Lung (tissue), 12 donors: ENCODE data around the gene AGPS. TPM values are rescaled to one million over a fixed set of nuclear protein-coding genes. Genes with fewer than 3 reads are reported as not detected.
A peak's percentile ranks its signal among the peaks of the same experiment; 100 is the strongest.

Source experiments
- ATAC-seq: fragments of 200-7000 bp; cut with Tn5 transposase; one replicate; pipeline ENCODE4 v1.9.1; 2020; ENCODE audit warnings: moderate number of reproducible peaks; ENCODE audit not compliant: insufficient read depth, low FRiP score
- DNase-seq, 3 donors: peaks; one replicate each; pipeline ENCODE4 v3.0.0-alpha.2; 2013 to 2017
- H3K27ac ChIP-seq, 2 donors: one replicate each; pipeline ENCODE4 v1.5.1; 2013; ENCODE audit warnings: mild to moderate bottlenecking in 2 of 2, moderate library complexity in 2 of 2, control low read depth in 1 of 2, inconsistent platforms in 1 of 2, low read depth in 1 of 2, low read length in 1 of 2
- H3K27me3 ChIP-seq, 3 donors: one replicate each; pipeline ENCODE4 v1.5.1; 2013; ENCODE audit warnings: low read length in 2 of 3; ENCODE audit not compliant: control insufficient read depth in 3 of 3, insufficient read depth in 3 of 3
- H3K36me3 ChIP-seq, 4 donors: one replicate each; pipeline ENCODE4 v1.5.1; 2013; ENCODE audit warnings: low read length in 4 of 4, mild to moderate bottlenecking in 1 of 4, moderate library complexity in 1 of 4; ENCODE audit not compliant: control insufficient read depth in 4 of 4, insufficient read depth in 4 of 4
- H3K4me1 ChIP-seq, 5 donors: one replicate each; pipeline ENCODE4 v1.5.1; 2013; ENCODE audit warnings: low read length in 5 of 5, mild to moderate bottlenecking in 2 of 5, moderate library complexity in 1 of 5; ENCODE audit not compliant: control insufficient read depth in 5 of 5, insufficient read depth in 5 of 5
- H3K4me3 ChIP-seq: one replicate; pipeline ENCODE4 v1.5.1; 2013; ENCODE audit warnings: mild to moderate bottlenecking, control low read depth, moderate library complexity
- H3K9ac ChIP-seq, 2 donors: one replicate each; pipeline ENCODE4 v1.5.1; 2013; ENCODE audit warnings: low read length in 2 of 2, control low read depth in 1 of 2; ENCODE audit not compliant: insufficient read depth in 1 of 2
- H3K9me3 ChIP-seq, 4 donors: one replicate each; pipeline ENCODE4 v1.5.1; 2013; ENCODE audit warnings: low read length in 3 of 4, mild to moderate bottlenecking in 1 of 4, moderate library complexity in 1 of 4; ENCODE audit not compliant: control insufficient read depth in 4 of 4, insufficient read depth in 3 of 4
- WGBS, 2 donors: extraction: QIAGEN DNeasy Blood & Tissue Kit; methylation state at CpG; one replicate each; pipeline ENCODE4 v1.1.7; 2013; 5-methylcytosine and 5-hydroxymethylcytosine counted together
- polyA plus RNA-seq, 2 donors: library from polyadenylated mRNA; stranded (reverse); fragments of 200-250 nt; gene quantifications; one replicate each; pipeline ENCODE4 v1.2.1, GENCODE V29; 2013
- total RNA-seq, 2 donors: library from RNA; depleted of rRNA in 1 of 2; stranded (reverse); fragments of >200 nt in 1 of 2; gene quantifications; one replicate each; pipeline ENCODE4 v1.2.1, GENCODE V29; 2014 to 2021
- TF ChIP-seq, protein P1 (sequence below): IDR thresholded peaks from 2 replicates; pipeline ENCODE4 v1.5.1; 2012; ENCODE audit warnings: mild to moderate bottlenecking; ENCODE audit errors: control extremely low read depth, extremely low read depth
- donor health status: control.
- donor health status: control.
- donor health status: Bipolar disorder and iron deficiency.
- donor health status: healthy.
- donor health status: DM: yes; HTN: yes; CAD: no.

Gene AGPS
- total and polyA plus RNA-seq, 4 donors, result 5.2 to 43.9 (median 23.8) TPM

DNA sequence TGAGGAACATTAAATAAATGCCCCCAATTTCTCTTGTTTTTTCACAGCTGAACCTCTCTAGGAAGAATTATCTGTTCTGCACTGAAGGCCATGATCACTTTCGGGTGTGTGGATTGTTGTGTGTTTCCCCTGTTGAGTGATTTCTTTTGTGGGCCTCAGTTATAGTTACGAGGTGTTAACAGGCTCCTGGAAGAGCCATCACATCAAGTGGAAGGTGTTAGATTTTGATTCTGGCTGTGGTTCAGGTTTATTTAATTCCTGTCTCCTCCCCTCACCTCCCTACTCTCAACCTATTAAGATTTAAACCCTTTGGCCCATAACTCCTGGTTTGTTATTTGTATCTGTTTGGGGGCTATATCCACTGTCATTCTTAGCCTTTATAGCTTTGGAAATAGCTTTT, 182.8 kb downstream of the AGPS start:
- no peak for ATAC-seq
- no peak for DNase-seq
- WGBS, 2 donors, result 92 to 93% methylated on average over 2 of the region's 2 CpGs
- Histone ChIP-seq H3K4me1 (no peaks in the 10 kb centered on the region), H3K9me3 (no peaks in the 10 kb centered on the region), H3K9ac (no peak overlapping the region), H3K27ac (no peak overlapping the region), H3K4me3 (no peak overlapping the region), H3K27me3 (no peaks in the 10 kb centered on the region), H3K36me3 (no peaks in the 10 kb centered on the region)
- TF ChIP-seq, protein P1, sequence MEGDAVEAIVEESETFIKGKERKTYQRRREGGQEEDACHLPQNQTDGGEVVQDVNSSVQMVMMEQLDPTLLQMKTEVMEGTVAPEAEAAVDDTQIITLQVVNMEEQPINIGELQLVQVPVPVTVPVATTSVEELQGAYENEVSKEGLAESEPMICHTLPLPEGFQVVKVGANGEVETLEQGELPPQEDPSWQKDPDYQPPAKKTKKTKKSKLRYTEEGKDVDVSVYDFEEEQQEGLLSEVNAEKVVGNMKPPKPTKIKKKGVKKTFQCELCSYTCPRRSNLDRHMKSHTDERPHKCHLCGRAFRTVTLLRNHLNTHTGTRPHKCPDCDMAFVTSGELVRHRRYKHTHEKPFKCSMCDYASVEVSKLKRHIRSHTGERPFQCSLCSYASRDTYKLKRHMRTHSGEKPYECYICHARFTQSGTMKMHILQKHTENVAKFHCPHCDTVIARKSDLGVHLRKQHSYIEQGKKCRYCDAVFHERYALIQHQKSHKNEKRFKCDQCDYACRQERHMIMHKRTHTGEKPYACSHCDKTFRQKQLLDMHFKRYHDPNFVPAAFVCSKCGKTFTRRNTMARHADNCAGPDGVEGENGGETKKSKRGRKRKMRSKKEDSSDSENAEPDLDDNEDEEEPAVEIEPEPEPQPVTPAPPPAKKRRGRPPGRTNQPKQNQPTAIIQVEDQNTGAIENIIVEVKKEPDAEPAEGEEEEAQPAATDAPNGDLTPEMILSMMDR, result no peak

DNA sequence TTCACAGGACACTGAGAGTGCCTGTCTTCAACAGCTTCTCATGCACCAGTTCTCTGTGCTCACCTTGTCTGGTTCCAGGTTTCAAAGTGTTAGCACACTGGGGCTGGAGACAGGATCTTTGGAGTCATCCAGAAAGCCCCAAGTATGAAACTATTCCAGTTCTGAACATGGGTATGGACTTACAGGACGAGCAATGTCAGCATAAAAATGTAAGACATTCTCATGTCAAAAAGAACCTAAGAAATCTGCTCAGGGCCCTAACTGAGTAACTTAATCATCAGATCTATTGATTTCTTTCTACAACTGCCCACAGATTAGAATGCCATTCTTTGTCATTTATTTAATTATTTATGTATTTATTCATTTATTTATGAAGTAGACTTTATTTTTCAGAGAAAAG, 184.5 kb downstream of the AGPS start:
- ATAC-seq (no peak), DNase-seq (no peak)
- Histone ChIP-seq H3K9ac (no peak overlapping the region), H3K4me1 (no peaks in the 10 kb centered on the region), H3K4me3 (no peak overlapping the region), H3K36me3 (no peaks in the 10 kb centered on the region), H3K27me3 (no peaks in the 10 kb centered on the region), H3K9me3 (no peaks in the 10 kb centered on the region), H3K27ac (no peak overlapping the region)
- TF ChIP-seq, protein P1, result no peak
- 78 to 88% methylated on average over 1 of the region's 1 CpG for WGBS, 2 donors

DNA sequence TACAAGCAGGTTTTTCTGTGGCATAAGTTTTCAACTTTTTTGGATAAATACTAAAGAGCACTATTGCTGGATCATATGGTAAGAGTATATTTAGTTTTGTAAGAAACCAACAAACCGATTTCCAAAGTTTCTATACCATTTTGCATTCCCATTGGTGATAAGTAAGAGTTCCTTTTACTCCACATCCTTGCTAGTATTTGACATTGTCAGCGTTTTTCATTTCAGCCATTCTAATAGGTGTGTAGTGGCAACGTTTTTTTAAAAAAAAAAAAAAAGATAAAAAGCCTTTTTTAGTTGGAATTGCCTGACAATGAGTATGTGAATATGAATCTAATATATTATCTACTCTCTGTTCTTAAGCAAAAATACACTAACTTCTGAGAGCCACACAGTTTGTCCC, 185.9 kb downstream of the AGPS start:
- no peaks in the 10 kb centered on the region for H3K36me3 ChIP-seq
- H3K4me1 ChIP-seq, result no peaks in the 10 kb centered on the region
- no peak overlapping the region for H3K9ac ChIP-seq
- no peak overlapping the region for H3K27ac ChIP-seq
- H3K4me3 ChIP-seq, result no peak overlapping the region
- TF ChIP-seq, protein P1, result no peak
- 85 to 92% methylated on average over 3 of the region's 3 CpGs for WGBS, 2 donors
- no peaks in the 10 kb centered on the region for H3K27me3 ChIP-seq
- ATAC-seq (no peak), DNase-seq (no peak)
- no peaks in the 10 kb centered on the region for H3K9me3 ChIP-seq

DNA sequence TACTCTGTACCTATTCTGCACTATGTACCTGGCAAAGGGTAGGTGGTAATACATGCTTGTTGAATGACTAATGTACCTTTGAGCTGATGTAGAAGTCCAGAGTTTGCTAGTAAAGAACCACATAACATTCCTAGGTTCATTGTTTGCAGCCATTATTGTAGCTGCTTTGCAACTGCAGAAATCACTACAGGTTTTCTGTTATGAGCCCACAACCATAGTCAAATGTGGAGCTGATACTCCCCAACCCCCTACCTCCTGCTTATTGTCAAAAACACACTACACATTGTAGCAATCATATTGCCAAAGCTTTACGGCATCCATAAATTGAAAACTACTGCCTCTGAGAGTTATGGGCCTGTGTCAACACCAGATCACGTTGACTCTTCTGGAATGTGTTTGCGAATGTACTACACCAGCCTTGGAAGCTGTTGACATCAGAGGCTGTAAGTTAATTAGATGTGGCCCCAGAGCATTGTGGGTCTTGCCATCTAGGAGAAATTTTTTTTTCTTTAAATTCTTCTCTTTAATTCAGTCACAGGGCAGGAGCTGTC, 187.0 kb downstream of the AGPS start:
- Histone ChIP-seq H3K9ac (no peak overlapping the region), H3K9me3 (no peaks in the 10 kb centered on the region), H3K4me3 (no peak overlapping the region), H3K36me3 (no peaks in the 10 kb centered on the region), H3K27ac (no peak overlapping the region), H3K27me3 (no peaks in the 10 kb centered on the region), H3K4me1 (no peaks in the 10 kb centered on the region)
- 77 to 92% methylated on average over 3 of the region's 3 CpGs for WGBS, 2 donors
- ATAC-seq (no peak), DNase-seq (peak in 2 of 3 donors; percentile 38 to 50)
- TF ChIP-seq, protein P1, result no peak
